ENCODE results near the gene STMN3. TPM values are rescaled to one million over a fixed set of nuclear protein-coding genes. Genes with fewer than 3 reads are reported as not detected.
"Not testable (repeated sequence)": the region's sequence is repeated elsewhere in the genome, so short reads cannot be mapped to it uniquely, and the experiment has no call there.

The STMN3 gene
- total RNA-seq, 4 donors from 2014 or later: 7.6 to 17.4 (median 12.0) TPM

DNA sequence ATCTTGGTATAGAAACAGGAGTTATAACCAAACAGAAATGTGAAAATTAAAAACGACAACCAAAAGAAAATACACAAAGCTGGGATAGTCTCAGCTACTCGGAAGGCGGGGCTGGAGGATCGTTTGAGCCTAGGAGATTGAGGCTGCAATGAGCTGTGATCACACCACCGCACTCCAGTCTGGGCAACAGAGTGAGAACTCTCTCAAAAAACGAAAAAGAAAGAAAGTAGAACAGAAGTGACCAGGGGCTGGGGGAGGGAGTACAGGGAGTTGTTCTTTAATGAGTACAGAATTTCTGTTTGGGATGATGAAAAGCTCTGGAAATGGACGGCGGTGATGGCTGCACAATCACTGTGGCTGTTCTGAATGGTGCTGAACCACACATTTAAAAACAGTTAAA, 32.2 kb downstream of the STMN3 start:
- TF ChIP-seq, protein P1, sequence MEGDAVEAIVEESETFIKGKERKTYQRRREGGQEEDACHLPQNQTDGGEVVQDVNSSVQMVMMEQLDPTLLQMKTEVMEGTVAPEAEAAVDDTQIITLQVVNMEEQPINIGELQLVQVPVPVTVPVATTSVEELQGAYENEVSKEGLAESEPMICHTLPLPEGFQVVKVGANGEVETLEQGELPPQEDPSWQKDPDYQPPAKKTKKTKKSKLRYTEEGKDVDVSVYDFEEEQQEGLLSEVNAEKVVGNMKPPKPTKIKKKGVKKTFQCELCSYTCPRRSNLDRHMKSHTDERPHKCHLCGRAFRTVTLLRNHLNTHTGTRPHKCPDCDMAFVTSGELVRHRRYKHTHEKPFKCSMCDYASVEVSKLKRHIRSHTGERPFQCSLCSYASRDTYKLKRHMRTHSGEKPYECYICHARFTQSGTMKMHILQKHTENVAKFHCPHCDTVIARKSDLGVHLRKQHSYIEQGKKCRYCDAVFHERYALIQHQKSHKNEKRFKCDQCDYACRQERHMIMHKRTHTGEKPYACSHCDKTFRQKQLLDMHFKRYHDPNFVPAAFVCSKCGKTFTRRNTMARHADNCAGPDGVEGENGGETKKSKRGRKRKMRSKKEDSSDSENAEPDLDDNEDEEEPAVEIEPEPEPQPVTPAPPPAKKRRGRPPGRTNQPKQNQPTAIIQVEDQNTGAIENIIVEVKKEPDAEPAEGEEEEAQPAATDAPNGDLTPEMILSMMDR (IDR thresholded peaks at IDR 0.05): no peak
- no peak for DNase-seq (ENCODE audit: low spot score)
- no peak for ATAC-seq (ENCODE audit: low FRiP score)

DNA sequence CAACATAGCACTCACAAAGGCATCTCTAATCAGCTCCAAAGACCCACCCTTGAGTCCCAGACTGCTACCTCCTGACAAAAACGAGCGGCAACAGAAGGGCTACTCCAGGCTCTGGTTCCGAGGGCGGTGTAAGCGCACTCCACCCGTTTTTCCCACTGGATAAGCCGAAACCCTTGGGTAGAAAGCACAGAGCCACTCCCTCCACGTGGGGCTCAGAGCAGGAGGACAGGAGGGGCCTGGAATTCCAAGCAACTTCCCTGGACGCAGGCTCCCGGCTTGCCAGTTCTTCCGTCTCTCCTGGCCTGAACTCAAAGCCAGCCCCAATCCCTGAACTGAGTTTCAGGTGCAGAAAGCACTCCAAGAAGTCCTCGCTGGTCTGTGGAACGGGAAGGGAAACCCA, 33.7 kb downstream of the STMN3 start:
- ATAC-seq (ENCODE audit: low FRiP score) (no peak), DNase-seq (ENCODE audit: low spot score) (no peak)
- TF ChIP-seq, protein P1 (IDR thresholded peaks at IDR 0.05): no peak

DNA sequence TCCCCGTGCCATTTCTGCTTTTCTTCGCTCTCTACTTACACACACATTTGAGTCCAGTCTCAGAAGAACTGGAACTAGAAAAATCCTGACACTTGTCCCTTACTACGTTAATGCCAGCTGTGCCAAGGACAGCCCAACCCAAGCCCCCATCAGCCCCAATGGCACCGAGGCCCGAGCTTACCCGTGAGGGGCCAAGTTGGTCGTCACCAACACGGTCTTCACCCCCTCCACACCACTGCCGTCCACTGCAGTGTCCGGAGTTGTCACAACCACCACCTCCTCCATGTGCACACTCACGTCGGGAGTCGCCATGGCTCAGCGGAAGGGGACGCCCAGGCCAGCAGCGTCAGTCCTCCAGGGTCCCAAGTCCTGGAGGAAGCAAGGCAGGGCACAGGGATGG, 34.1 kb downstream of the STMN3 start:
- no peak for DNase-seq (ENCODE audit: low spot score)
- TF ChIP-seq, protein P1 (IDR thresholded peaks at IDR 0.05): no peak
- no peak for ATAC-seq (ENCODE audit: low FRiP score)

DNA sequence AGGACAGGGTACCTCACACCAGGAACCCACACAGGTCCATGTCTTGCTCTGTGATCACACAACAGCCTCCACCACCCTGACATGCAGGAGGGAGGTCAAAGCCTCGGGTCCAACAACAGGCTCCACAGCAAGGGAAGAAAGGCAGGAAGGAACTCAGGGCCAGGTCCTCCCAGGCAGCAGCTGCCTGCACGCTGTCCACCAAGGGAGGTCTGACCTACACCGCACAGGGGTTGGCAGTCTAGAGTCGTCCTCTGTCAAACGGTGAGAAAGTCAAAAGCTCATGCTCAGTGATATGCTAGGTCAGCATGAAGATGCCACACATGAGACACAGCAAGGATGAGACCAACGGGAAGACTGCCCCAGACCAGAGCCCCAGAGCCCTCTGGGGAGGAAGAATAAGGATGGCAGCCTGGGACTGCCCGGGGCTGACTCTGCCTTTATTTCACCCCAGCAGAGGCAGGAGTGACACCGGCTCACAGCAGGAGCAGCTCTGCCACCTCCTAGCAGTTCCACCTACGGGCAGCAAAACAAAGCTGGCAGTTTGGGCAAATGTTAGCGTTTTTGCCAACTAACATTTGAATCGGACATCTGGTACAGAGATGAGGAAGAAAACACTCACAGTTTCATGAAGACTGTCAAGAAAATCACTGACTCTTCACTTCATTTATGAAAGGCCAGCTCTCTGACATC, 34.8 kb downstream of the STMN3 start:
- ATAC-seq (ENCODE audit: low FRiP score): no peak
- DNase-seq (ENCODE audit: low spot score): no peak
- TF ChIP-seq, protein P1 (IDR thresholded peaks at IDR 0.05): no peak

DNA sequence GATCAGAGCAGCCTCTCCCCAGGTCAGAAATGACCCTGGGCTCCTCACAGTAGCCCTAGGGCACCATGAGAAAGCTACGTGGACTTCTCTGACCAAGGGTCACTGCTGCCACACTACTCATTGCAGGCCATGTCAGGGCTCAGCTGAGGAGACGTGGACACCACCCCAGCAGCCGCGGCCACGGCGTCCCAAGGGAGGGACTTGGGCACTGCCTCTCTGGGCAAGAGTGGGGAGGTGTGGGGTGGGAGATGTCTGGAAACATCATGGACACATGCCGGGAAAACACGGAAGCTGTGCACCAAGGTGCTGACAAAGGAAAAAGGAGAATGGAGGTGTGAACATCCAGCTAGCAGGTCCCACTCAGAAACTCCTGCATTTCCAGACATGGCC, 35.4 kb downstream of the STMN3 start:
- DNase-seq (ENCODE audit: low spot score): no peak
- TF ChIP-seq, protein P1 (IDR thresholded peaks at IDR 0.05): no peak
- no peak for ATAC-seq (ENCODE audit: low FRiP score)

DNA sequence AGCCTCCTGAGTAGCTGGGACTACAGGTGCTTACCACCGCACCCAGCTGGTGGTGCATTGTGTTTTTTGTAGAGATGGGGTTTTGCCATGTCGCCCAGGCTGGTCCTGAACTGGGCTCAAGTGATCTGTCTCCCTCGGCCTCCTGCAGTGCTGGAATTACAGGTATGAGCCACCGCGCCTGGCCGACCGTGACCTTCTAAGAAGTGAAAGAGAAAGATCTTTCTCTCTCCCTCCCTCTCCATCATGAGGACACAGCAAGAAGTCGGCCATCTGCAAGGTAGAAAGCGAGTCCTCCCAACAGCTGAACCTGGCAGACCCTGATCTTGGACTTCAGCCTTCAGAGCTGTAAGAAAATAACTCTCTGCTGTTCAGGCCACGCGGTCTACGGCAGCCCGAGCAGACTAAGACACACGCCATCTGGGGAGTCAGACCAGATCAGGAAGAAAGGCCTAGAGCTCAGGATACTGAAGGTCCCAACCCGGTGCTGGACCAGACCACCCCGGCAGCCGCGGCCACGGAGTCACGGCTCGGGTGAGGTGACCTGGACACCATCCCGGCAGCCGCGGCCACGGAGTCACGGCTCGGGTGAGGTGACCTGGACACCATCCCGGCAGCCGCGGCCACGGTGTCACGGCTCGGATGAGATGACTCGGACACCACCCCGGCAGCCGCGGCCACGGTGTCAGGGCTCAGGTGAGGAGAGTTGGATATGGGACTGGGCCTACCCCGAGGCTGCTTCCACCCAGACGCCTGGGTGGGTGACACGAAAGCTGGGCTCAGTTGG, 35.9 kb downstream of the STMN3 start:
- ATAC-seq (ENCODE audit: low FRiP score) (no peak), DNase-seq (ENCODE audit: low spot score) (no peak)
- TF ChIP-seq, protein P1 (IDR thresholded peaks at IDR 0.05): no peak

DNA sequence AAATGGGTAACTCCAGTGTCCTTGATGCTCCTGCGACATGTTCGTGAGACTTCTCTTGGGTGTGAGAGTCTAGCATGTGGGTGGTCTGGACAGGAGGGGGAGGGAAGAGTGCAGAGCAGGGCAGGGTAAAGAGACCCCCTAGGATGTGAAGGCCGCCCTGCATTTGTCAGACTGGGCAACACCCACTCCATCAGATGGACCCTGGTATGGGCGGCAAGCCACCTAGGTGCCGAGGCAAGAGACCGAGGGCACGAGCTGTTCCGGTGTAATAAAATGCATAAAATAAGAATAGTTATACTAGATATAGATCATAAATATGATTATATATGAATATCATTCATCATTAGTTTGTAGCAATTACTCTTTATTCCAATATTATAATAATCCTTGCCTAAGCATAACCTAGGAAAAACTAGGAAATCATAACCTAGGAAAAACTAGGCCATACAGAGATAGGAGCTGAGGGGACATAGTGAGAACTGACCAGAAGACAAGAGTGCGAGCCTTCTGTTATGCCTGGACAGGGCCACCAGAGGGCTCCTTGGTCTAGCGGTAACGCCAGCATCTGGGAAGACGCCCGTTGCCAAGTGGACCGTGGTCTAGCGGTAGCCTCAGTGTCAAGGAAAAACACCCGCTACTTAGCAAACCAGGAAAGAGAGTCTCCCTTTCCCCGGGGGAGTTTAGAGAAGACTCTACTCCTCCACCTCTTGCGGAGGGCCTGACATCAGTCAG, 39.2 kb downstream of the STMN3 start:
- not testable (repeated sequence) for ATAC-seq (ENCODE audit: low FRiP score); DNase-seq (ENCODE audit: low spot score)

Measured in omental fat pad (tissue), 4 donors.